ENCODE results near the gene GNAI2. TPM values are rescaled to one million over a fixed set of nuclear protein-coding genes. Genes with fewer than 3 reads are reported as not detected.

Gene GNAI2
- total RNA-seq, 4 donors from 2014 or later = 71.8 to 178 (median 98.4) TPM

- H3K9me3 ChIP-seq = no peaks in the 10 kb centered on the region
- no peak for TF ChIP-seq POLR2A (IDR thresholded peaks at IDR 0.05)
- no peaks in the 10 kb centered on the region for H3K27me3 ChIP-seq
Observed at GRCh38 chr3:50233176-50233575, 2.8 kb upstream of the GNAI2 start.

GRCh38 chr3:50236484-50237132 lies 604 bp downstream of the GNAI2 start:
- H3K27me3 ChIP-seq = no peaks in the 10 kb centered on the region
- peak overlapping the region; percentile 75 to 99 (median 88) for H3K4me3 ChIP-seq
- peak in 1 of 3 donors; percentile 44 for DNase-seq
- TF ChIP-seq POLR2A (IDR thresholded peaks at IDR 0.05) (no peak), CTCF (IDR thresholded peaks at IDR 0.05) (no peak)
- H3K4me1 ChIP-seq = peaks cover 4 to 54% (median 40%) of the 10 kb centered on the region in 4 donors
- H3K36me3 ChIP-seq = peaks cover 0 to 2% (median 0%) of the 10 kb centered on the region in 3 donors
- no peaks in the 10 kb centered on the region for H3K9me3 ChIP-seq
- peak overlapping the region; percentile 90 to 95 (median 94) for H3K27ac ChIP-seq

More at GRCh38 chr3:50233176-50233575, 2.8 kb upstream of the GNAI2 start:
- peak in 1 of 3 donors; percentile 43 for DNase-seq
- Histone ChIP-seq H3K4me1 (peaks cover 0 to 22% (median 7%) of the 10 kb centered on the region in 4 donors), H3K4me3 (no peak overlapping the region), H3K36me3 (no peaks in the 10 kb centered on the region), H3K27ac (peak overlapping the region in 1 of 4 donors; percentile 30)

- Histone ChIP-seq H3K27me3 (no peaks in the 10 kb centered on the region), H3K9me3 (no peaks in the 10 kb centered on the region), H3K4me3 (peak overlapping the region; percentile 75 to 99 (median 88)), H3K36me3 (peaks cover 0 to 2% (median 0%) of the 10 kb centered on the region in 3 donors), H3K27ac (peak overlapping the region; percentile 90 to 95 (median 94)), H3K4me1 (peaks cover 4 to 60% (median 46%) of the 10 kb centered on the region in 4 donors)
- TF ChIP-seq CTCF (IDR thresholded peaks at IDR 0.05) (no peak), POLR2A (IDR thresholded peaks at IDR 0.05) (no peak)
- DNase-seq = peak in 2 of 3 donors; percentile 42 to 63
Observed at GRCh38 chr3:50237133-50237651, 1.2 kb downstream of the GNAI2 start.

- TF ChIP-seq CTCF (IDR thresholded peaks at IDR 0.05) (no peak), POLR2A (IDR thresholded peaks at IDR 0.05) (peak in 1 of 2 donors; percentile 25)
- peaks cover 0 to 2% (median 0%) of the 10 kb centered on the region in 3 donors for H3K36me3 ChIP-seq
- H3K4me3 ChIP-seq = peak overlapping the region; percentile 75 to 99 (median 88)
- peak; percentile 77 to 94 (median 91) for DNase-seq
- peaks cover 4 to 67% (median 53%) of the 10 kb centered on the region in 4 donors for H3K4me1 ChIP-seq
- no peaks in the 10 kb centered on the region for H3K27me3 ChIP-seq
- H3K27ac ChIP-seq = peak overlapping the region; percentile 90 to 95 (median 94)
- no peaks in the 10 kb centered on the region for H3K9me3 ChIP-seq
Observed at GRCh38 chr3:50237754-50238548, 1.9 kb downstream of the GNAI2 start.

GRCh38 chr3:50238549-50239026 lies 2.6 kb downstream of the GNAI2 start:
- Histone ChIP-seq H3K27me3 (no peaks in the 10 kb centered on the region), H3K27ac (peak overlapping the region; percentile 90 to 95 (median 94)), H3K36me3 (peaks cover 0 to 2% (median 0%) of the 10 kb centered on the region in 3 donors), H3K4me1 (peaks cover 4 to 74% (median 60%) of the 10 kb centered on the region in 4 donors), H3K4me3 (peak overlapping the region; percentile 75 to 99 (median 88)), H3K9me3 (no peaks in the 10 kb centered on the region)
- peak in 2 of 3 donors; percentile 92 to 96 for DNase-seq
- TF ChIP-seq POLR2A (IDR thresholded peaks at IDR 0.05) = no peak
- TF ChIP-seq CTCF (IDR thresholded peaks at IDR 0.05) = no peak

Measured in Peyer's patch (tissue), 4 donors.